Endometrial microvascular endothelial cells (primary cell): Measurements from ENCODE around the gene MTHFD1L. TPM values are rescaled to one million over a fixed set of nuclear protein-coding genes. Genes with fewer than 3 reads are reported as not detected.

ENCODE experiments used
- in situ Hi-C: cut with HindIII; loops from 2 replicates; pipeline ENCODE4 v1.10.0; 2017; ENCODE audit warnings: low sequenced_read_pairs, low pct_unique_long_range_greater_than_20kb; ENCODE audit errors: inconsistent ontology term
- total RNA-seq: library from RNA; depleted of rRNA; stranded (reverse); fragments of >200 nt; gene quantifications from one replicate; pipeline ENCODE4 v1.2.3, GENCODE V29; 2015; ENCODE audit errors: inconsistent ontology term

MTHFD1L gene
- total RNA-seq, 1 donor from 2014 or later, result 48.4 TPM

DNA sequence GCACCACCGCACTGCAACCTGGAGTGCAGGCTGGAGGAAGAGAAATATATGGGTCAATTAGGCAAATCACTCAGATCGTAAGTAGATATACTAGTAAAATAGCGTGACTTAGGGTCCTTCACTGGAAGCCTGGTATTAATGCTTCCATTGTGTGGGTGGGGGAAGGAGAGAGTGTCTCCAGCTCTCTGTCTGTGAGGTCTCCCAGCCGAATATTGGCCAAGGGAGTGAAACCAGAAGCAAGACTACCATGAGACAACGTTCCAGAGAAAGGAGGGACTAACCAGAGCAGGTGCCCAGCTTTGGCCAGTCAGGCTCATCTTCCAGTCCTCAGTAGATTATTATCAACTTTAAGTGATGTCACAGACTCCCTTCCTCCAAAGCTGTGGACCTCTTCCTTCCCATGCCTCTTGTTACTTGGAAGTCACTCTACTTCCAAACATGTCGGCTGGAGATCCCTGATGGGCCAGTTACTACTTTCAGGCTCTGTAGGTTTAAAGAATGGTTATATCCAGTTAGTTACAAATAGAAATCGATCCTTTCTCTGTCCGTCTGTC lies 28.8 kb downstream of the MTHFD1L start:
- in situ Hi-C loops, result loop anchor here (25.0 kb wide), 2 partner anchors 118 to 468 kb away; no protein-coding TSS in a partner anchor

DNA sequence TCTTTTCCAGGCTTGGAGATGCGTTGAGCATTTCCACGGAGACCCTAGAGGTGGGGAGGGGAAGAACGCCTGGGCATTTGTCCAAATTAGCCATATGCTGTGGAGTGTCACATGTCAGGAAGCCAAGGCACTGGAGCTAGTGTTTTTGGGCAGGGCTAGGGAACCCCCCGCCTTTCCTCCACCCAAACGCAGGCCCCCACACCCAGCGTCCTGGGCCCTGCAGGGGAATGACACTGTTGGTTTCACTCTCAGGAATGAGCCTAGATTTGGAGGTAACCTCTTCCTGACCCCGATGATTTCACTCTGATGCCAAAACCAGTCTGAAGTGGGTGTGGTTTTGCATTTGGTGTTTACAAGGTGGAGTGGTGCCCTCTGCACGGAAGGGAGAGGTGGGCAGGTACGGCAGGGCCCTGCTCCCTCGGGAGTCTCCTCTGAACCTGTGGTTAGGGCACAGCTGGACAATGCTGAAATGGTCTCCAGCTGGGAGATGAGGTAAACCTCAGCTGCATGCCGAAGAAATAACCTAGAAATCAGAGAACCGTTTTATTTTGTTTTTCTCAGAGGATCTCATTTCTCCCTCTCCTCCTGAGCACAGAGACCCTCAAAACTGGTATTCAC lies 29.5 kb downstream of the MTHFD1L start:
- in situ Hi-C loops, result loop anchor here (25.0 kb wide), 2 partner anchors 117 to 467 kb away; no protein-coding TSS in a partner anchor

DNA sequence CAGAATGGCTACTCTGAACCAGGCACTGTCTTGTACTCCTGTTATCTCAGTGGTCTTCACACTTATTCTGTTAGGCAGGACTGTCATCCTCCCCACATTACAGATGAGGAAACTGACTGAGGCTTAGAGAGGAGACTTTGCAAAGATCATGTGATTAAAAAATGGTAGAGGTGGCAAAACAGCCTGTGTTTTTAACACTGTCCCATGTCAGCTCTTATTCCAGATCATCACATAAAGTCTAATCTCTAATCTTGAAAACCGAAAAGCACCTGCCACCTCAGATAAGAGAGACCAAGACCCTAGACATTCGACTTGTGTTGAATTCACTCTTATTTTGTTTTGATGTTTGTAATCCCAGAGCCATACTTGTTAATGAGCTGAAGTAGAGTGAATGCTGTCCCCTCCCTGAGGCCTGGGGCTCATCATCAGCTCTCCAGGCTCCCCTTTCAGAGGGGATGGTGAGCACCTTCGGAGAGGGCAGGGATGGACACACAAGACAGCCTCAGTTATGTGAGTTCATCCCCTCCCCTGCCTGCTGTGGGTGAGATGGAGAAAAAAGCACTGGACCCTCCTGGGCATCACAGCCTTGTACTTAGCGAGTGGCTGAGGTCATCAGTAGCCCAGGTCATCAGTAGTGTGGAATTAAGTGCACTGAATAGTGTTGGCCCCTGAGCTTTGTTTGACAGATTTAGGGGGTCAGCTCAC lies 30.6 kb downstream of the MTHFD1L start:
- in situ Hi-C loops, result loop anchor here (25.0 kb wide), 2 partner anchors 116 to 466 kb away; no protein-coding TSS in a partner anchor

DNA sequence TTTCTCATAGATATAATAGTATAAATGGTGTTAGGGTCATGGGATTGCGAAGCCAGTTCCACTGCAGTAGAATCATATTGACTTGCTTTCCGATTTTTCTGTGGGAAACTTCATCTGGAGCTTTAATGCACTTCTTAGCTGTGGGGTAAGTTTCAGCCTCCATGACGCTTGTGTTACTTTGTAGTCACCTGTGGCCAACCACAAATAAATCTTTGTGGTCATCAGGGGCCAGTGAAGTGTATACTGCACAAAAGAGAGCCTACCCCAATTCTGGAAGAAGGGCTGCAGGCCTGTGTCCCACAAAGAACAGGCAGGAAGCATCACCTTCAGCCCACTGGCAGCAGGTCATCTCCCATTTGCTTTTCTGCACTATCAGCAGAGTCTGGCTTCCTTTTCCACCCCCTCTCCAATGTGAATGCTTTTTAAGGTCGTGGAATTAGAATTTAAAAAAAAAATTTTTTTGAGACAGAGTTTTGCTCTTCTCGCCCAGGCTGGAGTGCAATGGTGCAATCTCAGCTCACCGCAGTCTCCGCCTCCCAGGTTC lies 32.0 kb downstream of the MTHFD1L start:
- in situ Hi-C loops, result loop anchor here (25.0 kb wide), 2 partner anchors 115 to 465 kb away; no protein-coding TSS in a partner anchor

DNA sequence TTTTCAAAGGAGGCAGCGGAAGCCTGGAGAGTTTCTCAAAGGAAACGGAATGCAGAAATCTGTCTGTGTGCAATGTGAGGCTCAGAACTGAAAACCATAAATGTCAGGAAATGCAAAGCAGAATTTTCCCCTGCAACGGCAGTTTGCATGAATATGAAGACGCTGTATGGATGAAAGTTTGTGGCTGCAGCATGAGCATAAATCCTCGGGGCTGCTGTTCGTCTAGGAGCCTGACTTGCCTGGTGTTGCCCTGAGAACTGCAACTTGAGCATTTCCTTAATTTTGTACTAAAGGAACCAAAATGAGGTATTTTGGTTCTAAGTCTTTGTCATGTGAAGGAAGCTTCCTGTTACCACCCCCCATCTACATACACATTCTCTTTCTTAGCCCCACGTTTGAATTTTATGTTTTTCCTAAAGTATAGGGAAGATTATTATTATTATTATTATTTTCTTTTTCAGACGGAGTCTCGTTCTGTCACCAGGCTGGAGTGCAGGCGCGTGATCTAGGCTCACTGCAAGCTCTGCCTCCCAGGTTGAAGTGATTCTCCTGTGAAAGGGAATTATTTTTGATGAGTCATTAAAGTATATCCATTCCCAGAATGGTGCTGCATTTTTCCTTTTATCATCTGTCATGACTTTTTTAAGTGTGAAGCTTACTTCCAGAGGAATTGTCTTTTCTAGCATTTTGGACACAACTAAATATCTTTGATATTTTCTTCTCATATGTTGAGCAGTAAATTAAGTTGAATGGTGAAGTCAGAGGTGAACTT lies 33.1 kb downstream of the MTHFD1L start:
- in situ Hi-C loops, result loop anchor here (25.0 kb wide), 2 partner anchors 114 to 464 kb away; no protein-coding TSS in a partner anchor

DNA sequence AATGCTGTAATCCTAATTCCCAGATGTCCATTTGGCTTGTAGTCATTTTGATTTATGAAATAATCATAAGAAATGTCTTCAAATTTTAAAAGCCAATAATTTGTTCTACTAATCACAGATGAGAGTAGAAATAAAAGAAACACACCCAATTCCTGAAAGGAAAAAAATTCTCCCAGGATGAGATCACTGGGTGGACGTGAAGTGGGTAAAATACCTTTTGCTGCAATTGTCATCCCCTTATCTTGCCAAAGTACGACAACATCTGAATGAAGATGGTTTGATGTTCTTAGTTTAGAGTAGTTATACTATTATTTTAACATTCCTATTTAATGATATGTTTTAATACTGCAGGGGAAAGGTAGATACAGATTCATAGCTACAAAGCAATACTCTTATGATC lies 33.7 kb downstream of the MTHFD1L start:
- in situ Hi-C loops, result loop anchor here (25.0 kb wide), 2 partner anchors 113 to 463 kb away; no protein-coding TSS in a partner anchor

DNA sequence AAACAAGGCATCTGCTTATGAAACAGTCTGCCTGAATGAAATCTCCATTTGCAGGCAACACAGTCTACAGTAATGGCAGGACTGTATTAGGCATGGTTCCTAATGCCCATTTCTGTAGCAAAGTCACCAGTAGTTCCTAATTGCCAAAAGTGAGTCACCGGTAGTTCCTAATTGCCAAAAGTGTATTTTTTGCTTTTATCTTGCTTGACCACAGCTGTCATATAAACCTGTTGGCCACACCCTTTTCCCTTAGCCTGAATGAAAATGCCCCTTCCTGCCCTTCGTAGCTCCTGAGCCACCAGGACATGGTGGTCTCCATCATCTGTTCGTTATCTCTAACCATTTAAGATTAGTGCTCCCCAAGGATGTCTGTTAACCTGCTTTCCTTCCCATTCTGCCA lies 34.5 kb downstream of the MTHFD1L start:
- in situ Hi-C loops, result no loop called here

DNA sequence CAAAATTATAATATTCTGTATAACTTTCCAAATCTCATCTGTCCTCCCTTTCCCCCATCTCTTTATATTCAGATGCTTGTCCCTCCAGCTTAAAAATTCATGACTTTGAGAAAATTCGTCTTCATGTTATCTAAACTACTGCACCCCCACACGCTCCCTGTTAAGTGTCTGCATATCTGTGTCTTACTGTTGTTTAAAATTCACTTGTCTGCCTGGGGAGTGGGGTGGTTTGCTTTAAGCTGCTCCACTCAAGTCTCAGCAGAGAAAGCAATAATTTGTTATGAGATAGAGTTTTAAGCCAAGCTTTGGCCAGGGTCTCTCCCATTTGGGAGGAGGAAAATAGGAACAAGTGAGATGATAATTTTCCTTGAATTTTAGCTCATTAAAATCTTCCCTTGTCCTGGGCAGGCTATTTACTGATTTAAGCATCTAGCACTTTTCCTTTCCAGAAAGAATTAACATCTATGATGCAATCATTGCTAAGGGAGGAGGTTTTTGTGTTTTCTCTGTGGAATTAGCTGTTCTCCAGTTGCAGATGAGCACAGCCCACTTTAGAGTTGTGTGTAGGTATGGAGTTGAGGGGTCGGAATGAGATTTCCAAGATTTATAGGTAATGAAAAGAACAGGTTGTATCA lies 36.8 kb downstream of the MTHFD1L start:
- in situ Hi-C loops, result no loop called here

DNA sequence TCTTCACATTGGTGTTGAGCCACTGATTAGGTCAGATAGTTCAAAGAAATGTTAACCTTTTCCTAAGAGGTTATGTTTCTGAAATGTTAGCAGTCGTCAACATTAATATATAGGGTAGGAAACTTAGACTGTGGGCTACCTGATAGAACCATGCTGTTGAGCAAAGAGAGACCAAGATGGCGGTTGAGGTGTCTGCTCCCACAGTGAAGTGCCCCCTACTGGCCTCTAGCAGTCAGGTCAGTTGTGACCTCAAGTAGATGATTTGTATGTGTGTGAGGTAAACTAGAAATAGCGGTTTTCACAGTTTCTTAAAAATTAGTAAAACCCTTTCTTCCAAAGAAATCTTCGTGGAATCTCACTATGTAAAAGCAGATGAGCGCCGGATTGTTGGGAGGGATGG lies 40.3 kb downstream of the MTHFD1L start:
- in situ Hi-C loops, result no loop called here

DNA sequence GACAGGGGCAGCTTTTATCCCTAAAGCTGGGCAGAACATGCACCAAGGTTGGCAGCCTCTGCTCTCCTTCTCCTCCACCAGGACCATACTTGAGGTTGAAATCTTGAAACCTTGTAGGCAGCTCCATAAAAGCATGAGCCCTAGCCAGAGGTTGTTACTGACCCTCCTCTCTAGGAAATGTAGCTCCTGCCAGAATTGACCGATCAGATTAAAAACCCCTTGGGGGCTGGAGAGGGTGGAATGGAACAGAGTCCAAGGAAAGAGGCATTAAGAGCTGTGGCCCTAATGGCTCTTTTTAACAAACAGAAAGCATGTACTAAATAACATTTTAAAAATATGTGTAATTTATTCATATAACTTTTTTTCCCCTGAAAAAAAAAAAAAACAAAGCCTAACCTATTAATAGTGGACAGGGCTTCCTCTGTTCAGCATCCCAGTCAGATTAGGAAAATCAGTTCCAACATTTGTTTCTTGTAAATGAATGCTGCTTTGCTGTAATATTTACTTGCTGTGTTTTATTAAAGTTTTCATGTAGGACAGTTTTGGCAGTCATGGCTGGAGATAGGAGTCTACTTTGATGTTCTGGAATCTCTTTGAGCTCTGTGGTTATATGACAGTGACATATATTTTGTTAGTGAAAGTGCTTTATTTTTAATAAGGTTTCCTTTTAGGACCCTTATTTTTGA lies 41.3 kb downstream of the MTHFD1L start:
- in situ Hi-C loops, result no loop called here

DNA sequence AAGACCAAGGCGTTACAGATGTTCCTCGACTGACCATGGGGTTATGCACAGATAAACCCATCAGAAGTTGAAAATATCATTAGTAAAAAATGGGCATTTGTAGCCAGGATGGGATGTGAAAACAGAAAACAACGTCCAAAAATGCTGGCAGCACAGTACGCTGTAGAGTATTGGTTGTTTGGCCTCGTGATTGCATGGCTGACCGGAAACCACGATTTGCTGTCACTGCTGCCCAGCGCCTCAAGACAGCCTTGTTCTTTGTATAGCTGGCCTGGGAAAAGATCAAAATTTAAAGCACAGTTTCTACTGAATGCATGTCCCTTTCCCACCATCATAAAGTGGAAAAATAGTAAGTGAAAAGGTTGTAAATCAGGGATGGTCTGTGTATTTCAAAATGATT lies 41.9 kb downstream of the MTHFD1L start:
- in situ Hi-C loops, result no loop called here

DNA sequence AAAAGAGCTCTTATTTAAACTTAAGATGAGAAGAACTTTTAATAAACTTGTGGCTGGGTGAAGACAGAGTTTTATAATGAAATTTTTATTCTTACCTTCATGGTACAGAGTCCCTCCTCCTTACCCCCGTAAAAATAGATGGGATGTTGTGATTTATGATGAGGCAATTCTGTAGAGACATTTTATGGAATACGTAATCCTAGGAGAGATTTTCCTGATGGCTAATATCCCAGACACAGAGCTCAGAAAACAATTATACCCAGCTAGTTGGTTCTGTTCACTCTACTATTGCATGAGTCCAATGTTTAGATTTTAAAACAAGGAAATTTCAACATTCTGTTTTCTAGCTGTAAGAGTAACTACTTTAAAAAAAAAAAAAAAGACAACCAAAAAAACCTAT lies 43.4 kb downstream of the MTHFD1L start:
- in situ Hi-C loops, result no loop called here

DNA sequence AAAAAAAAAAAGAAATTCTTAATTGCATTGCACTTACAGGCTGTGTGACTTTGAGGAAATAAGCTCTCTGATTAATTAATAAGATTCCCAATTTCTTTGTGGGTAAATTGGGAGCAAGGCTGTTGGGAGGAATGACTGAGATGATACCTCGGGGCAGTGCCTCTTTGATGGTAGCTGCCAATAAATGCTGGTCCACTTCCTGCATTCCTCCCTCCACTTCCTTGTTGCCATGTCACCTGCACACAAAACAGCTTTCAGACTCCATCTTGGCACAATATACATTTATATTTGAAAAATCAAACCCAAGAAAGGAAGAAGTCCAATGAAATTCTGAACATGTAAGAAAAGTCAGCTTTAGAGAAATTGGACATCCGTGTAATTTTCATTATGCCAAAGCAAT lies 45.1 kb downstream of the MTHFD1L start:
- in situ Hi-C loops, result no loop called here

DNA sequence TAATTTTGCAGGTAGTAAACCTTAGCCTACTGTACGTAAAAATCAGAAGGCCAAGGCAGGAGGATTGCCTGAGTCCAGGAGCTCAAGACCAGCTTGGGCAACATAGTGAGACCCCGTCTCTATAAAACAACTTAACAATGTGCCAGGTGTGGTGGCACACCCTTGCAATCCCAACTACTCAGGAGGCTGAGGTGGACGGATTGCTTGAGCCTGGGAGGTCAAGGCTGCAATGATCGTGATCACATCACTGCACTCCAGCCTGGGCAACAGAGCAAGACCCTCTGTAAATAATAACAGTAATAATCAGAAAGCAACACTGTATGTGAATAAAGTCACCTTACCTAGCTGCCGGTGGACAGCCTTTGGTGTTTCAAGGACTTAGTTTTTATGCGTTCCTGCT lies 48.9 kb downstream of the MTHFD1L start:
- in situ Hi-C loops, result no loop called here

DNA sequence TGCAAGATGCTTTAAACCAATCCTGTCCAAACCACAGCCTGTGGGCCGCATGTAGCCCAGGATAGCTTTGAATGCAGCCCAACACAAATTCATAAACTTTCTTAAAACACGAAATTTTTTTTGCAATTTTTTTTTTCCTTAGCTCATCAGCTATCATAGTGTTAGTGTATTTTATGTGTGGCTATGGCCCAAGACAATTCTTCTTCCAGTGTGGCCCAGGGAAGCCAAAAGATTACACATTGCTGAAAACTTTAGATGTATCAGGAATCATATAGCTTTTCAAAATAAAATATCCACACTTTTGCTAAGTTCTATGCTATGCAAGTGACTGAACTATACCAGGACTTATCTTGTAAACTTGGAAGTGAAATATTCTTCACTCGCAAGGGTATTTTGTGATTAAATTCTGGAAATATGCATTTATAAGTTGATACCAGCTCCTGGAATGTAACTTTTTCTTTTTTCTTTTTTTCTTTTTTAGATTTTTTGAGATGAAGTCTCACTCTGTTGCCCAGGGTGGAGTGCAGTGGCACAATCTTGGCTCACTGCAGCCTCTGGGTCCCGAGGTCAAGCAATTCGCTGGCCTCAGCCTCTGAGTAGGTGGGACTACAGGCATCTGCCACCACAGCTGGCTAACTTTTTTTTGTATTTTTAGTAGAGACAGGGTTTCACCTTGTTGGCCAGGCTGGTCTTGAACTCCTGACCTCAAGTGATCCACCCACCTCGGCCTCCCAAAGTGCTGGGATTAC lies 49.8 kb downstream of the MTHFD1L start:
- in situ Hi-C loops, result no loop called here

DNA sequence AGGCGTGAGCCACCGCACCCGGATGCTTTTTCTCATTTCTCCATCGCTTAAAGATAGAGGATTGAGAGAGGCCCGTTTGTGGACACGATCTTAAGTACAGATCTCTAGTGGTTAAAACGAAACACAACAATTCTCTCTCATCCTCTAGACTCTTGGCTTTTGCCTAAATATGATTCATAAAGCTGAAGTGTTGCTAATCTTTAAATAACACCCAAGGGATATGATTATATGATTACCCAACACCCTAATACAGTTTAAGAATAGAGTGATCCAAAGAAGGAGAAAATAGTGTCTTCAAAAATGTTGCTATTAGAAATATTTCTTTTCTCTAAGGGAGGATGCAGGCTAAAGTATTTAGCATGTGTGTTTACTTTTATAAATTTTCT lies 50.4 kb downstream of the MTHFD1L start:
- in situ Hi-C loops, result no loop called here

DNA sequence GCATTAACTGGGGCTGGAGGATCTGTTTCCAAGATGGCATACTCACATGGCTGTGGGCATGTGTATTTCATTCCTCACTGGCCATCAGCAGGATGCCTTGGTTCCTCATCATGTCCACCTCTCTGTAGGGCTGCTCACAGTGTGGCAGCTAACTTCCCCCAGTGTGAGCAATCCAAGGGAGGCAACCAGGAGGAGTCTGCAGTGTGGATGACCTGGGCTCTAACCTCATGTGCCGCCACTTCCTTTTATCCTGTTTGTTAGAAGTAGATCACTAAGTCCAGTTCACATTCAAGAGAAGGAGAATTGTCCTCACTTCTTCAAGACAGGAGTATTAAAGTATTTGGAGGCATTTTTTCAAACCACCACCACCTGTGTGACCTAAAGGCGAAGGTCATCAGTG lies 54.4 kb downstream of the MTHFD1L start:
- in situ Hi-C loops, result no loop called here
